ENCODE results near the gene MEF2D. TPM values are rescaled to one million over a fixed set of nuclear protein-coding genes. Genes with fewer than 3 reads are reported as not detected.

MEF2D gene
- total and polyA plus RNA-seq, 2 donors (not counting 1 experiment from before 2014, with no cell fraction given): 65.6 to 128 TPM

- Mint-ChIP-seq H3K4me3 (peak overlapping the region; percentile 90), H3K9me3 (ENCODE audit: insufficient read depth) (no peaks in the 10 kb centered on the region), H3K4me1 (peaks cover 70% of the 10 kb centered on the region), H3K27me3 (no peaks in the 10 kb centered on the region), H3K27ac (peak overlapping the region; percentile 99)
- ChIA-PET CTCF (interaction anchor here (0.6 to 11.7 kb wide), 13 partner anchors 9 to 119 kb away, joined by 3 to 383 read pairs (median 3); partner anchors contain the start of gene NAXE), POLR2A (interaction anchor here (0.6 to 8.3 kb wide), 16 partner anchors 9 to 237 kb away, joined by 3 to 193 read pairs (median 6); partner anchors contain the start of genes GPATCH4, METTL25B, MRPL24 and NAXE)
- H4K20me1 ChIP-seq (ENCODE audit: control insufficient read depth, insufficient read depth, low read length, poor library complexity, severe bottlenecking): peaks cover 8% of the 10 kb centered on the region
- TF ChIP-seq CTCF (IDR thresholded peaks at IDR 0.05) (no peak), EZH2 (IDR thresholded peaks at IDR 0.05; ENCODE audit: borderline replicate concordance, insufficient read depth, low read depth, low read length, poor library complexity, severe bottlenecking) (no peak)
- no peak for DNase-seq
- ATAC-seq (ENCODE audit: low read depth): no peak
- H3K36me3 ChIP-seq (replicated peaks in 1 of 2; ENCODE audit: control extremely low read depth in 1 of 2, control insufficient read depth in 1 of 2, extremely low read depth in 1 of 2, insufficient read depth in 2 of 2, low read length in 1 of 2): no peaks in the 10 kb centered on the region
- intact Hi-C loops (cut with micrococcal nuclease): loop anchor here (2.0 to 10.0 kb wide), 3 partner anchors 223 to 1180 kb away; partner anchors contain the start of genes ISG20L2, METTL25B and RUSC1
- H3K79me2 ChIP-seq (ENCODE audit: control insufficient read depth, insufficient read depth, low read length): peaks cover 32% of the 10 kb centered on the region
- H3K27ac ChIP-seq (ENCODE audit: low read length in 2 of 2): peak overlapping the region; percentile 94 to 96
- peaks cover 45 to 62% of the 10 kb centered on the region in 2 donors for H3K4me1 ChIP-seq (ENCODE audit: control insufficient read depth in 2 of 2, insufficient read depth in 2 of 2, low read length in 2 of 2)
- peak overlapping the region; percentile 75 for H3K4me2 ChIP-seq (replicated peaks; ENCODE audit: low read depth, low read length, poor library complexity, severe bottlenecking)
- H3K27me3 ChIP-seq (replicated peaks in 1 of 4; ENCODE audit: control extremely low read depth in 1 of 4, control insufficient read depth in 3 of 4, insufficient read depth in 4 of 4, low read length in 3 of 4): no peaks in the 10 kb centered on the region
- H3K4me3 ChIP-seq (ENCODE audit: control extremely low read depth in 1 of 5, extremely low read depth in 1 of 5, insufficient read depth in 1 of 5, low read depth in 2 of 5, low read length in 4 of 5): peak overlapping the region in 4 of 5 experiments; percentile 31 to 44 (median 36)
- 0% methylated on average over 2 of the region's 5 CpGs for WGBS (ENCODE audit: insufficient coverage)
- H3K9ac ChIP-seq (ENCODE audit: low read length): peak overlapping the region; percentile 57
- H3K9me3 ChIP-seq (ENCODE audit: control extremely low read depth in 1 of 3, control insufficient read depth in 2 of 3, insufficient read depth in 1 of 3, low read length in 2 of 3): peaks cover 0 to 5% (median 0%) of the 10 kb centered on the region in 3 donors
- peak overlapping the region; percentile 52 for H2AFZ ChIP-seq (ENCODE audit: insufficient read depth, low read depth, low read length, poor library complexity, severe bottlenecking)
Measured at GRCh38 chr1:156504438-156504813, 3.9 kb upstream of the MEF2D start.
